GM18517 (cell line): ENCODE data around the gene DNM3.

ENCODE experiments used
- ATAC-seq: cut with Tn5 transposase; IDR thresholded peaks from one replicate; pipeline ENCODE4 v1.9.1; 2021; ENCODE audit warnings: mild to moderate bottlenecking, moderate library complexity; ENCODE audit not compliant: unreplicated experiment

DNM3 gene

DNA sequence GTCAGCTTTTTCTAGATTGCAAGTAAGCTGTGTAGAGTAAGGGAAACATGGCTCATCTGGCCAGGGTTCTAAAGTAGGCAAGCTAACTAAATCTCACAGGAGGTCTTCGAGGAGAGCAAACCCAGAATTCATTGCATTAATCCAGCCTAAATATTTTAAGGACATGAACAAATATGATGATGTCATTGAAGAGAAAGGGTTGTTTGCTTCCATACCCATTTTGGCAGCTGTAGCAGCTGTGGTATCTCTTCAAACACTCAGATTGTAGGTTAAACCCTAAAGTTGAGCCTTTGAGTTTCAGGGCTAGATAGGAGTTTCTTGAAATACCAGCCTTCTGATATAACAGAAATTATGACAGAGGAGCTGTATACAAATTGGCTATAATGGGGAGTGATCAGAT is 378.7 kb downstream of the DNM3 start:
- no peak for ATAC-seq

DNA sequence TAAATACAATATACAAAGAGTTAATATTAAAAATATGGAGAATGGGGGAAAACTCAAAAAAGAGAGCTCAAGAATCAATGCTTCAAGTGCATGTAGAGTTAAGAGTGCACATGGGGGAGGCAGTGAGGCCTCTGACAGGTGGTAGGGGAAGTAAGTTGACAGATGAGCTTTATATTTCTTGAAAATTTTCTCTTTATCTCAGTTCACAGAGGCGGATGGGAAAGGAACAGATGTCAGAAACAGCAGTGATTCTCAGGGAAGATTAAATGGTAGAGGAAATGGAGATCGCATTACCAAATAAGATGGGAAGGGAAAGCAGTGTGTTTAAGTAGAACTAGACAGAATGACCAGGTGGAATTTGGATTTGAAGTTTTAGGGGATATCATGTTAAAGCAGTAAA is 379.1 kb downstream of the DNM3 start:
- ATAC-seq = no peak

DNA sequence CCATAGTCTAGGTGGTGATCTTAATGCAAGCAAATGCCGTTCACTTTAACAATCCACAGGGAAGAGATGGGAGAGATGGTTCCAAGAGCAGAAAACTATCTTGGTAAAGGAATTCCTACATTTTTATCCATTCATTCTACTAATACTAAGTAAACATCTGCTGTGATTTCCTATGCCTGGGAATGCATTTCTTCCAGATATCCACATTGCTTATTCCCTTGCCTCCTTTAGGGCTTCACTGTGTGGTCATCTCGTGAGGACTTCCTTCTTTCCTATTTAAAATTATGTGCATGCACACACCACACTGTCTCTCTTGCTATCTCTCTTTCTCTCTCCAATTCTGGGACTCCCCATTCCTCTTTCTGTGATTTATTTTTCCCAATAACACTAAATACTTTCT is 380.1 kb downstream of the DNM3 start:
- no peak for ATAC-seq

DNA sequence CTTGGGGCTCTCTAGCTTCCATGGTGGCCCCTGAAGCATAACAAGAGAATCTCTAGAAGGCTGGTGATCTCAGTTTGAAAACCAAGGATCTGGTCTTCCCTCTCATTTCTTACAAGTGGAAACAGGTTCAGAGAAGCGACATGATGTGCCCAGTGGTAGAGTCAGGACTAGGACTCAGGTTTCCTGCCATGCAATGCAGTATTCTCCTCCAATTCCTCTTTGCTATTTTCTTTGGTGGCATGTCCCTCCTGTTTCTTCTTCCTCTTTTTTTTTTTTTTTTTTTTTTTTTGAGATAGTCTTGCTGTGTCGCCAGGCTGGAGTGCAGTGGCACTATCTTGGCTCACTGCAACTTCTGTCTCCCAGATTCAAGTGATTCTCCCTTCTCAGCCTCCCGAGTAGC is 383.6 kb downstream of the DNM3 start:
- ATAC-seq = no peak

DNA sequence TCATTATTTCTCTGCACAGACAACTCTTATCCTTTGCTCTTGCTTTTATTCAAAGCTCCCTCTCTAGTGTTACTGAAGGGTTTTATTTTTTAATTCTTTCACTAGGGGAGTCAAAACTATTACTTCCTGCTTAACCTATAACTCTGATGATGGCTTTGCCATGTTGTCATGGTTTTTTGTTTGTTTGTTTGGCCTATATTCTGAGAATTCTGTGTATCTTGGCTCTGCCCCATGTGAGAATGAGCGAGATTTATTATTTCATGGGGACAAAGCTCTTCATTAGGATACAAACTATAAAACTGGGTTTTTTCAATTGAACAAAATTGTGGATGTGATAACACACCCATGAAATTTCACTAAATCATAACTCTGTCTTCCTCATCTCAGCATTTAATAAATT is 388.6 kb downstream of the DNM3 start:
- no peak for ATAC-seq

DNA sequence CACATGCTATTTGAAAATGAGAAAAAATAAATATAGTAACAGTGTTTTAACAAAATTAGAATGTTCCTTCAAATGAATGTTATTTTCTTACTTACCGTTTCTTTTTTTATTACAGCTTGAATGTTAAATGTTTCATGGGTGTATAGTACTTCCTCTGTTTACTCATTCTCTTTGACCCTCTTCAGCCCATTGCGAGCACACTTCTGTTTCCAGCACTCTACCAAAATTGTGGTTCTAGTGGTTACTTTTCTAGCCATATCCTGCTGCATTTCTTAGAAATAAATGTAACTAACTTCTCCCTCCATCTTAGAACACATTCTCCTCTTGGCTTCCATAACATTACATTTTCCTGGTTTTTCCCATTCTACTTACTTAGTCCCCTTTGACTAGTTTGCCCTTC is 389.2 kb downstream of the DNM3 start:
- ATAC-seq = no peak

DNA sequence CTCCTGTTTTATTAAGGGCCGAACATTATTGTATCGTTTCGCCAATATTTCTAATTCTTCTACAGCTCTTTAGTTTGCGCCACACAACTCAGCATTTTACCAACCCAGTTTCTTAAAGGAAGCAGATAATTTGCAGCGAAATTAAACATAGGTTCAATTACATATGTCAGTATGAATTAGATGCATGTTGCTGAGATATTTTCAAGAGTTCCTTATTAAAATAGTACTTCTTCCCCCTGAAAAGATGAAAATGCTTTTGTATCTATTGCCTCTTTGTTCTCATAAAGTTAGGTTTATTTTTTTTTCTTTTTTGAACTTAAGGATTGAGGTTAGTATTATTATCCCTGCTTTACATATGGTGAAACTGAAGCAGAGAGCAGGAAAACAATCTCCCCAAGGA is 395.7 kb downstream of the DNM3 start:
- ATAC-seq = no peak

DNA sequence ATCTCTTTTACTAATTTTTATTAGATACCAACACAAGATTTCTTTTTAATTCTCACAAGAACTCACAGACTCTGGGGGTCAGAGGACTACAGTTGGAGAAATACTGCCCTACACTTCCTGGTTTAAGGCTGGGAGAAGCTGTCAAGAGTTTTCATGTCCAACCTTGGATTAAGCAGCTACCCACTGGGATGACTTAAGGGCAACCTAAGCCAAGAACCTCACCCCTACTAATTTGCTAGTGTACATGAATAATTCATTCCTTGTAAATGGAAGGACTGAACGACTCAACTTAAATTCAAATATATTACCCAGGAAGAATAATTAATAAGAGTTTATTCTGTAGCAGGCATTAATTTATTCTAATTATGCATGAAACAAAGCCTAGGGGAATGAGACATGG is 396.9 kb downstream of the DNM3 start:
- no peak for ATAC-seq

DNA sequence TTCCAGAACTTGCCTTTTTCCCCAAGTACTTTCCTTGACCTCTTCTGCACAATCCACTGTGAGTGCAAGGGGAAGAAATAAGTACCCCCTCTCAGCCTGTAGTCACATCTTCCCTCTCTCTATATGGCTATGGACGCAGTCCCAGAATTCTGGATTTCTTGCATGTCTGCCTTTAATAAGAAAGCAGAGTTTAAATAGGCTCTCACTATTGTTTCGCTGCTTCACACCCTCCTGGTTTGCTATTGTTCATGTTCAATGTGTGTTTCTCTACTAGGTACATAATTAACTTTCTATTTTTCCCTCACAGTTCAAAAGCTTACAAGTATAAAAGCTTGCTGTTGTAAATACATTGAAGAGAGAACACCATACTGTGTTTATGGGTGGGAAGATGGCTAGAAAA is 397.7 kb downstream of the DNM3 start:
- ATAC-seq = no peak

DNA sequence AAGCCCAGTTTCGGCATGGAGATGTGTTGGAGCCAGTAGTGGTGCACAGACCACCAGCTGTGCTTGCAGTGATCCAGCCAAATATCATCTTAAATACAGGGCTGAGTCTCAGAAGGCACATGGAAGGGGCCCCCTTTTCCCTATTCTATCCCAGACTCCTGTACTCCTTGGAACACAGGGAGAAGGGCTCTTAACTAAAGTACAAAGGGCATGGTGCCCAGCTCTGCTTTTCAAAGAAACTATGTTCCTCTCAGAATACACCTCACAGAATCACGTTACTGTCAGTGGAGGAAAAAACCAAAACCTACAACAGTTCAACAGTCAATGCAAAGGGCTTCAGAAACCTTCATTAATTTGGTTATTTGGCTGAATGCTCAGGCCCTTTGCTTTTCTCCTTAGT is 398.6 kb downstream of the DNM3 start:
- no peak for ATAC-seq

DNA sequence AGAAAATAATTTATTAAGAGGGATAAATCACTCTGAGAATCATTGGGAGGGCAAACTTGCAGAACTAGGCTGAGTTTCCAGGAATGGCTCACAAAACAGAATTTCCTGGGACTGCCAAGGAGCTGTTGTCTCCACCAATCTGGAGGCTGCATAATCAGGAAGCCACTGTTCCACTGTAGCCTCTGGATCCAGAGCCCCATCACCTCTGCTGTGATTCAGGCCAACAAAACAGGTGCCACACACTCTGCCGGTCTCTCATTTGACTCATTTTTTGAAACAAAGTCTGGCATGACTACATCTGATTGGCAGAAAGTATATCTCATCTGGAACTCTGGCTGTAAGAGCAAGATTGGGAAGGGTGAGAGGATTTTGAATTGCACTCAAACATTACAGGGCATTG is 400.2 kb downstream of the DNM3 start:
- ATAC-seq = no peak

DNA sequence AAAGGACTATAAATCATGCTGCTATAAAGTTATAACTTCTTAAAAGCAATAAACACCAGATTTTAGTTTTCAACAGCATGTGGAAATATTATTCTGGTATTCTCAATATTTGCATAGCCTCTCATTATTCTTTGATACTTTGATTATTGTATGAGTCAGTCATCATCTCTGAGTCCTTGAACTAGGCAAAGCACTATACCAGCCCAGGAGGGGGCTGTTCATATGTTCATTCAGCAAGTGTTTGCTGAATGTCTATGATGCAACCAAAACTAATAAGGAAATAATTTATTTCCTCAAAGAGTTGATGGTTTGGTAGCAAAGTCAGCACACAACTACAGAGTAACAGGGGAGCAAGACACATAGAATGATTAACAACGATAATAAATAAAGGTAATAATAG is 403.6 kb downstream of the DNM3 start:
- no peak for ATAC-seq

DNA sequence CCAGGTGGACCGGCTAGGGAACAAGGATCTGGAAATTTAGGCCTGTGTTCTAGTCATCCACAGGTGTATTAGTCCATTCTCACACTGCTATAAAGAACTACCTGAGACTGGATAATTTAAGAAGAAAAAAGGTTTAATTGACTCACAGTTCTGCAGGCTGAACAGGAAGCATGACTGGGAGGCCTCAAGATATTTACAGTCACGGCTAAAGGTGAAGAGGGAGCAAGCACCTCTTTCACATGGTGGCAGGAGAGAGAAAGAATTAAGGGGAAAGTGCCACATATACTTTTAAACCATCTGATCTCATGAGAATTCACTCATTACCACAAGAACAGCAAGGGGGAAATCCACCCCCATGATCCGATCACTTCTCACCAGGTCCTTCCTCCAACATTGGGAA is 404.5 kb downstream of the DNM3 start:
- ATAC-seq = no peak

DNA sequence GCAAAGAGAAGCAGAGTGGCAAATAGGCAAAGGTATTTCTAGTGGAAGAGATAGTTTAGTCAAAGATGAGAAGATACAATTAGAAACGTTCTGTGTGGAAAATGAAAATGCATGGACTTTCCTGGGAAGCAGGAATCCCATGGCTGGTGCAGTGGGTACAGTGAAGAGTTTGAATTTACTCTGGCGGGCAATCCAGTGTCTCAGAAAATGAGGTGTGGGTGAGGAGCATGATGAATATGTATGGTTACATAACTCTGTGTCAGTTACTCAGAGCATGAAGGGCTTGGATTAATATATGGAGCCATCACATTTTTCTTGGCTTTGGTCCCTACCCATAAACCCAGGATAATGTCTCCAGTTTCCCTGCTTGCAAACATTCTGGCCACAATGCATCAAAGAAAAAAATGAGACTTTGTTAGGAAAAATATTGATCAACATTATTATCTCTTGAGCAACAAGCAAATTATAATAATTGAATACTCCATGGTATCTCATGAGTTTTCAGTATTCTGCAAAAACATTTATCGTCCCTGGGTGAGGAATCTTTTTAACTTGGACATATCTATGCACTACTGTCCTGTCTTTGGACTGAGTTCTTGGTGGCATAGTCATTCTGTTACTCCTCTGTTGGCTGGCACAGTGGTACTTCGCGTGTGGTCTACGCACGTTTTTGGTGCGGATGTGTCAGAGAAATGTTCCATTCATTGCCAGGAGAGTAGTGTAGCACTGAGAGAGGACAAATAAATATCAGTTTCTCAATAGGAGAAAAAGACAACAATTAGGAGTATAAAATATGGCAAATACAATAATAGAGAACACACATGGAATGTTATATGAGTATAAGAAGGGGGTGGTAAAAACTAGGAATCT is 405.5 kb downstream of the DNM3 start:
- ATAC-seq = no peak

DNA sequence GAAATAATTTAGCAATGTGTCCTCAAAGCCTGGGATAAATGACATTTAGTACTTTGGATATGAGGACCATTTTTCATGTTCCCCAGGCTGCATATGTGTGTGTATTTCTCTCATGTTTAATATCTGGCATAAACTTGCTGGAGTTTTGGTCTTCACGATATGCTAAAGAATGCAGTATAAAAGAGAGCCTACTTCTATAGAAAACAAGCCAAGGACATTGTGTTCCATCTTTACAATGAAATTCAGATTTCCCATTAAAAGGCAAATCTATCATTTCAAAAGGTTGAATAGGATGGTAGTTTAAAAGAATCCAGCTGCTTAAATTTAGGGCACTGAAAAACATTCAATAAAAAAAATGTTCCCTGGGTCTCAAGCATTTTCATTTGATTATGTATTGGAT is 410.2 kb downstream of the DNM3 start:
- ATAC-seq = no peak

DNA sequence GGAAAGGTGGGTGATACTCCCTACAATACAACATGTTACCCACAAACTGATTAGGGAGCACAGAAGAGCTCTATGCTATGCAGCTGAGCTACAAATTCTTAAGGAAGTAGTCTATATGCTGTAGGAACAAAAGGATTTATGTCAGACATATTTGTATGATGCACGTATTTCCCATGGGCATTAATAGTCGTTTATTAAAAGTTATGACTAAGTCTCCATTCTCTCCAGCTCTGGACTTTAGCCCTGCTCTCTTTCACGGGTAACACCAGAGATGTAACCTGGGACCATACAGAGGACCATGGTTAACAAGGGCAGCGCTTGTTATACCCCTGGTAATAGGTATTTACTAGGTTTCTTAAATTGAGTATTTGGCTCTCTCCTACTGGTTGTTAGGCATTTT is 411.0 kb downstream of the DNM3 start:
- ATAC-seq = no peak

DNA sequence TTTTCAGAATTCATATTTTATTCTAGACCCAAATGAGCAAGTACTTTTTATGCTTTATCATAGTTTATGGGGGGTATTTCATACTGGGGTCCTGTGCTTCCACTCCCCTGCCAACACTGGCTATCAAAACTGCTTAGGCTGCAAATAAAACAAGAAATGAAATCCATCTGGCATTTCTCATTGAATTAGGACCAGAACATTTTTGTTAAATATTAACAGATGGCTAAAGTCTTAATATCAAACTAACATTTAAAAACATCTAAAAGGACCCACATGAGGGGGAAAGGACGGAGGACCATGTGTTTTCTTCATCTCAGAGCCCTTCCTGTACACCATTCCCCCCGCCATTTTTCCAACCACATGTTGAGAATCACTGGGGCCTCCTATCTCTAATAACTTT is 411.7 kb downstream of the DNM3 start:
- ATAC-seq = no peak

DNA sequence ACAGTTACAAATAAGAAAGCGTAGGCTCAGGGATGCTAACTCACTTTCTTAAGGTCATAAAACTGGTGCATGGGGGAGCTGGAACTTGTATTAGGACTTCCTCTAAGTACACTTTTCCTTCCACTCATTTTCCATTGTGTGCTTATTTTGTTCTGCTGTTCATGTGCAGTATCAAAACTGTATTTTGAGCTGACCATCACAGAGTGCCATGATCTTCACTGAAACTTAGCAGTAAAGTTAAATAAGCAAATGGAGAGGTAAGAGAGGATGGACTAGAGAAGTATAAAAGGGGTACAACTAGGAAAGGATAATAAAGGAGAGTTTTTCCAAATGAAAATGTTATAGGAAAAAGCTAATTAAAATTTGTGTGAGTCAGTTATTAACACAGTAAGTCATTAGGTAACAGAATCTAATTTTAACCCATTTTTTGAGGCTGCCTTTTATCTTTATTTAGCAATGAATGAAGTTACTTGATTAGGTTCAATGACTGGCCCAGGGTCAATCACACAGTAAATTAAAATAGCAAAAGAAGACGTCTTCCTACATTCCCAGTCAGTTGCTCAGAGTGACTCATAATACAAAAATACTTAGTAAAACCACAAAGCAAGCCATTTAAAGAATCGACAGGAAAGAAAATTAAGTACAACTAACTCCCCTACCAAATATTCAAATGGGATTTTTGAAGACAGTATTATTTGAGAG is 413.4 kb downstream of the DNM3 start:
- ATAC-seq = no peak

DNA sequence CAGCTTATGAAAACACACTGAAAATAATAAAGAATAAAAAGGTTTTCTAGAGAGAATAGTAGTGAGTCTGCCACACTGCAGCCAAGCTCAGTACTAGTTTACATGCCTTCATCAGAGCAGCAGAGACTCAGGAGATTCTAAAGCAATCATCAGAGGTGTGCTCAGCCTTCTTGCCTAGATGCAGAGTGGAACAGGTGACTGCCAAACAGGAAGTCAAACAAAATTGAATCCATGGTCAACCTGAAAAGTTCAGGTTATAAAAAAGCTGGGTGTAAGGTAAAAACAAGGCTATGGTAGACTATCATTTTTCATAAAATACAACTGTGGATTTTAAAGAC is 413.9 kb downstream of the DNM3 start:
- no peak for ATAC-seq

DNA sequence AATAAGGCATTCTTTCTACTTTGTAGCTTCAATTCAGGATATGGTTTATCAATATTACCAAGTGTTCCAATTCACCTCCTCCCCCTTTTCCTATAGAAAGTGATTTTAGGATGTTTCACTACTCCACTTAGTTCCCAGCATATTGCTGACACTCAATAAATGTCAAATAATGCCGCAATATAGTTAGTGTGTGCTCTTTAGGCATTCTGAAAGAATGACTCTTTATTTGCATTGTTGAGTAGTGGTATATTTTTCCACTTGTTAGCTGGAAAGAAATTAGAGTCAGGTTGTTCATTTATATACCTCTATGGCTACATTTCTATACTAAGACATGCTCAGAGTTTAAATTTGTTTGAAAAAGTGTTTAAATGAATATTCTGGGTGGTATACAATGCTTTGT is 424.6 kb downstream of the DNM3 start:
- ATAC-seq = no peak

DNA sequence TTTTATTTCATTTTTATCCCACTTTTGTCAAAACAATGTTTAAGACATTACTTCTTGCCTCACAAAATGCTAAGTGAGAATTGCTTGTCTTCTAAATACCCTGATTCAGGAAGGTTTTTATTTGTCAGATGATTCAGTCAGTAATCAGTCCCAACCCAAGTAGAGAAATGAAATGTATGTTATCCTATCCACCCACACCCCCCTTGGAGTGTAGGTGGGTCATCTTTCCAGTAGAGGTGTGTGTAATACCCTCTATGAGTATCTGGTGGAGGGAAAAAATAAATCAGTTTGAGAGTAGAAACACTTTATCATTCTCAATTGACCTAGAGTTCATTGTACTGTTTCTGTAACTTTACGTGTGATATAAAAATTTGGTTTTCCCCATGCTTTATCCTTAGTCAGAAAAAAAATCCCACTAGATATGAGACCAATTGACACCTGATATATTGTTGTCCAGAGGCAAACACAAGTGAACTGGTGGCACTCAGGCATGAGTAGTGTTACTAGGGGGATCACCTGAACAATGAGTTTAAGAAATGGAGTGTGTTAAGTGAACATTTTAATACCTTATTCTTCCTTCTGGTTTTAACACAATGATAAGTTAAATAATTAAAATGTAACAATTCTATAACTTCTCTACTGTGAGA is 425.4 kb downstream of the DNM3 start:
- no peak for ATAC-seq

DNA sequence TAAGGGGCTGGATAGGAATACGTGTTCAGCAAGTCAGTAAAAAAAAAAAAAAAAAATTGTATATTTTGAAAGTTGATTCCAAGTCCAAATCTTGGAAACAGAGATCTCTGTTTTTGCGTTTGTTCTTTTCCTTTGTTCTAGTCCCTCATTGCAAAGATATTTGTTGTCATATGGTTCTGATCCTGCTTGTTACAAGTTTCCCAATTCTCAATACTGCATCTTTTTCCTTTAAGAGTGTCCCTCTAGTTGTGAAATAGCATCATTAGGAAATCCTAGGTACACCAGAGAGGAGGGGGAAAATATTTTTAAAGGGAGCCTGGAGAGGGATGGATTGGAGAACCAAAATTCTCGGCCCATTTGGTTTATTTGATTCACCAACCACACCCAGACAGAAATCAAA is 426.9 kb downstream of the DNM3 start:
- no peak for ATAC-seq
